ENCODE measurements around the gene JPT1. TPM values are rescaled to one million over a fixed set of nuclear protein-coding genes. Genes with fewer than 3 reads are reported as not detected.

The JPT1 gene, protein sequence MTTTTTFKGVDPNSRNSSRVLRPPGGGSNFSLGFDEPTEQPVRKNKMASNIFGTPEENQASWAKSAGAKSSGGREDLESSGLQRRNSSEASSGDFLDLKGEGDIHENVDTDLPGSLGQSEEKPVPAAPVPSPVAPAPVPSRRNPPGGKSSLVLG
- total RNA-seq (352 and 364 TPM in 2 replicates), polyA plus RNA-seq (143 and 212 TPM in 2 replicates), polyA minus RNA-seq (37.1 and 45.3 TPM in 2 replicates), Bru-seq, nascent RNA (percentile 92 among the genes with signal in this experiment), BruChase-seq, experiment 1, labeled RNA remaining after a 6-hour chase (percentile 96 among the genes with signal in this experiment), BruChase-seq, experiment 2, labeled RNA remaining after a 2-hour chase (percentile 93 among the genes with signal in this experiment)
- polyA plus RNA-seq (2011; cell fraction: cytosol; rRNA removed): 393 and 396 TPM in 2 replicates
- polyA plus RNA-seq (2011; cell fraction: nucleus; rRNA removed): 146 and 158 TPM in 2 replicates
- polyA plus RNA-seq (2012): 735 and 931 TPM in 2 replicates
- 249 TPM for polyA minus RNA-seq (2011; cell fraction: cytosol; rRNA and poly(A)+ RNA removed)
- polyA minus RNA-seq (2011; cell fraction: nucleus; rRNA and poly(A)+ RNA removed): 38.5 and 44.2 TPM in 2 replicates
- long read RNA-seq, partial matches to known transcripts: 5 of 26 reads
- long read RNA-seq, other reads (novel, unspliced or antisense): 21 of 26 reads

DNA sequence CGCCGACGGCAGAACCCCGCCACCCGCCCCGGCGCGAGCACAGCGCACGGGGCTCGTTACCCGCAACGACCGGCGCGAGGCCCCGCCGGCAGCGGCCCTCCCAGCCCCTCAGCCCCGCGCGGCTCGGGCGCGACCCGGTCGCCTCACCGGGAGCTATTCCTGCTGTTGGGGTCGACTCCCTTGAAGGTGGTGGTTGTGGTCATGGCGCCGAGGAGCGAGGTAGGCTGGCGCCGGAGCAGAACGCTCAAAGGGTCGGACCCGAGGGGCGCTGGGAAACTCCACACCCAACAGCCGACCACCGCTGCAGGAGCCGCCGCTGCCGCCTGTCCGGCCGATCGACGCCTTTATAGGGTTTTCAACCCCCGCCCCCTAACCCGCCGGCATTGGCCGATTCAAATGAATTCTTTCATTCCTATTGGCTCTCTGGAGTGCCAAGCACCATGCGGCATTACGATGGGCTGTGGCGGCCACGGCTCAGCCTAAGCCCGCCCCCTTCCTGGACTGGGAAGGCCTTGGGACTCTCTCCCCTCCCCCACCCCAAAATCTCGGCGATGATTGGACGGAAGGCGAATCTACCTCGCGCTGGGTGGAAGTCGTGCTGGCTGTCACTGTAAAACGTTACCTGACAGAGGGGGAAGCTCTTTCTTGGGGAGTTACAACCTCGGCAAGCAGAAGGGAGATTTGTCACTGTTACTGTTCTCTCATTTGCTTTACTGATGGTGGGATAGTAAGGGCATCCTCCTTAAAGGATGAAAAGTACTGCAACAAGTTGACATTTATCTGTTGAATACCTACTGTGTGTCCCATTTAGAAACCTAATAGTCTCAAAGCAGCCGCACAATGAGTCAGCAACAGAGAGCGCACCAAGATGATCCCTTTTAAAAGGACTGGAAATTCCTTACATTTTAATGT lies at the start of gene JPT1:
Gene JPT1 (minus strand): TSS at position 318 of the 912 bp plus-strand sequence. CDS start 115 bp downstream, at position 203.
- peak; percentile 99 for DNase-seq (ENCODE audit: low read depth, low spot score)
- peak within 1 kb of the TSS; percentile 87 for H2AFZ ChIP-seq (ENCODE audit: low read depth, low read length)
- no peaks in the 10 kb centered on the region for H3K27me3 ChIP-seq (ENCODE audit: control insufficient read depth in 2 of 2, insufficient read depth in 2 of 2, low read length in 2 of 2)
- H3K4me1 ChIP-seq (ENCODE audit: control insufficient read depth, extremely low read depth, insufficient read depth, low read length): peaks cover 27% of the 10 kb centered on the region
- no peaks in the 10 kb centered on the region for H3K9me1 ChIP-seq (replicated peaks; ENCODE audit: control insufficient read depth, extremely low read depth, insufficient read depth, low read length)
- peak; percentile 95 for FAIRE-seq
- no peaks in the 10 kb centered on the region for H3K9me3 ChIP-seq (replicated peaks; ENCODE audit: control insufficient read depth, insufficient read depth, low read length)
- no peaks in the 10 kb centered on the region for H4K20me1 ChIP-seq (replicated peaks; ENCODE audit: control insufficient read depth, extremely low read depth, insufficient read depth, low read length)
- intact Hi-C loops (cut with micrococcal nuclease): loop anchor here (1.0 kb wide), 4 partner anchors 23 to 51 kb away; partner anchors contain the start of genes NT5C and NUP85
- H3K4me2 ChIP-seq (ENCODE audit: insufficient read depth, low read length): peak within 1 kb of the TSS; percentile 77
- peak within 1 kb of the TSS; percentile 75 for H3K9ac ChIP-seq (replicated peaks; ENCODE audit: extremely low read depth, insufficient read depth, low read length)
- peak within 1 kb of the TSS; percentile 60 for H3K27ac ChIP-seq (ENCODE audit: insufficient read depth, low read depth, low read length)
- dilution Hi-C loops (cut with MboI; ENCODE audit: extremely low pct_ligation_motif_present, low sequenced_read_pairs): no loop called here
- BruUV-seq (replicated peaks): no TSS peak
- no peaks in the 10 kb centered on the region for H3K36me3 ChIP-seq (ENCODE audit: control insufficient read depth in 2 of 2, extremely low read depth in 1 of 2, insufficient read depth in 2 of 2, low read length in 2 of 2)
- peaks cover 48% of the 10 kb centered on the region for H3K79me2 ChIP-seq (ENCODE audit: control insufficient read depth, insufficient read depth, low read length)
- TF ChIP-seq POLR2AphosphoS5 (IDR thresholded peaks at IDR 0.05; ENCODE audit: insufficient read depth, low read depth, low read length) (peak; percentile 100), GATA2 (IDR thresholded peaks at IDR 0.05; ENCODE audit: insufficient read depth, insufficient read length, low read depth, low read length) (no peak), POLR2A (IDR thresholded peaks at IDR 0.05; ENCODE audit: low read depth, low read length) (peak; percentile 100), MYC (IDR thresholded peaks at IDR 0.05; ENCODE audit: low read depth, low read length) (peak; percentile 46), EZH2 (IDR thresholded peaks at IDR 0.05; ENCODE audit: borderline replicate concordance, low read depth, low read length, severe bottlenecking) (no peak), JUN (IDR thresholded peaks at IDR 0.05; ENCODE audit: borderline replicate concordance, insufficient read depth, insufficient read length, low read depth) (no peak), FOS (IDR thresholded peaks at IDR 0.05; ENCODE audit: borderline replicate concordance, insufficient read depth, low read length) (no peak)
- TF ChIP-seq, protein P1, sequence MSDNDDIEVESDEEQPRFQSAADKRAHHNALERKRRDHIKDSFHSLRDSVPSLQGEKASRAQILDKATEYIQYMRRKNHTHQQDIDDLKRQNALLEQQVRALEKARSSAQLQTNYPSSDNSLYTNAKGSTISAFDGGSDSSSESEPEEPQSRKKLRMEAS (IDR thresholded peaks at IDR 0.05; ENCODE audit: insufficient read depth, insufficient read length): no peak
- TF ChIP-seq, protein P2, sequence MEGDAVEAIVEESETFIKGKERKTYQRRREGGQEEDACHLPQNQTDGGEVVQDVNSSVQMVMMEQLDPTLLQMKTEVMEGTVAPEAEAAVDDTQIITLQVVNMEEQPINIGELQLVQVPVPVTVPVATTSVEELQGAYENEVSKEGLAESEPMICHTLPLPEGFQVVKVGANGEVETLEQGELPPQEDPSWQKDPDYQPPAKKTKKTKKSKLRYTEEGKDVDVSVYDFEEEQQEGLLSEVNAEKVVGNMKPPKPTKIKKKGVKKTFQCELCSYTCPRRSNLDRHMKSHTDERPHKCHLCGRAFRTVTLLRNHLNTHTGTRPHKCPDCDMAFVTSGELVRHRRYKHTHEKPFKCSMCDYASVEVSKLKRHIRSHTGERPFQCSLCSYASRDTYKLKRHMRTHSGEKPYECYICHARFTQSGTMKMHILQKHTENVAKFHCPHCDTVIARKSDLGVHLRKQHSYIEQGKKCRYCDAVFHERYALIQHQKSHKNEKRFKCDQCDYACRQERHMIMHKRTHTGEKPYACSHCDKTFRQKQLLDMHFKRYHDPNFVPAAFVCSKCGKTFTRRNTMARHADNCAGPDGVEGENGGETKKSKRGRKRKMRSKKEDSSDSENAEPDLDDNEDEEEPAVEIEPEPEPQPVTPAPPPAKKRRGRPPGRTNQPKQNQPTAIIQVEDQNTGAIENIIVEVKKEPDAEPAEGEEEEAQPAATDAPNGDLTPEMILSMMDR (IDR thresholded peaks at IDR 0.05; ENCODE audit: extremely low read depth in 1 of 2, insufficient read depth in 1 of 2, low read depth in 1 of 2, low read length in 2 of 2): no peak
- peak within 1 kb of the TSS; percentile 57 to 83 (median 62) for H3K4me3 ChIP-seq (replicated peaks in 1 of 3; ENCODE audit: insufficient read depth in 1 of 3, low read depth in 1 of 3, low read length in 3 of 3)
- ChIA-PET POLR2A (interaction anchor here (0.6 to 1.5 kb wide), 6 partner anchors 12 to 258 kb away, joined by 3 to 5 read pairs (median 4); no protein-coding TSS in a partner anchor), CTCF (interaction anchor here (0.8 to 3.1 kb wide), 3 partner anchors 23 to 47 kb away, joined by 3 to 8 read pairs (median 3); partner anchors contain the start of gene NT5C)
